Measurements from ENCODE around the gene IER3. TPM values are rescaled to one million over a fixed set of nuclear protein-coding genes. Genes with fewer than 3 reads are reported as not detected.
A peak's percentile ranks its signal among the peaks of the same experiment; 100 is the strongest.

IER3 gene
- total and polyA plus RNA-seq, 9 of the 15 experiments (the other 6 are each of a cell fraction or from before 2014, with no cell fraction given) = 1.5 to 30.0 (median 11.5) TPM

GRCh38 chr6:30721198-30722024 lies 22.9 kb downstream of the IER3 start (continued):
- TF ChIP-seq ETS1 (conservative IDR thresholded peaks at IDR 0.05; ENCODE audit: control insufficient read depth, low read depth, low read length) (peak; percentile 82), GTF2E2 (tag; IDR thresholded peaks at IDR 0.05) (no peak), E2F1 (CRISPR knock-in tag; IDR thresholded peaks at IDR 0.05) (peak; percentile 80), SAFB2 (IDR thresholded peaks at IDR 0.05; ENCODE audit: borderline replicate concordance, low read depth, low read length, severe bottlenecking) (no peak), ZNF398 (CRISPR knock-in tag; IDR thresholded peaks at IDR 0.05) (no peak), FIP1L1 (IDR thresholded peaks at IDR 0.05; ENCODE audit: low read depth, low read length, poor library complexity, severe bottlenecking) (no peak), MLX (CRISPR knock-in tag; conservative IDR thresholded peaks at IDR 0.05) (peak in 1 of 2 experiments; percentile 96; a peak in 2 of 4 replicates), BCOR (IDR thresholded peaks at IDR 0.05) (no peak), SNIP1 (IDR thresholded peaks at IDR 0.05; ENCODE audit: low read depth) (no peak), NCOA4 (IDR thresholded peaks at IDR 0.05; ENCODE audit: partially characterized antibody) (no peak), ZNF134 (CRISPR knock-in tag; conservative IDR thresholded peaks at IDR 0.05) (no peak), NCOA2 (IDR thresholded peaks at IDR 0.05; ENCODE audit: partially characterized antibody in 2 of 2) (no peak), SAFB (IDR thresholded peaks at IDR 0.05; ENCODE audit: borderline replicate concordance, low read depth, low read length) (peak; percentile 97), ZNF277 (CRISPR knock-in tag; IDR thresholded peaks at IDR 0.05; ENCODE audit: borderline replicate concordance) (no peak), SP2 (IDR thresholded peaks at IDR 0.05; ENCODE audit: extremely low read depth, low read depth, low read length, poor library complexity, severe bottlenecking) (no peak), ZNF512 (tag; IDR thresholded peaks at IDR 0.05) (no peak), ZNF239 (CRISPR knock-in tag; IDR thresholded peaks at IDR 0.05) (no peak)
